Stimulated activated CD8-positive, alpha-beta memory T cell treated with anti-CD3 and anti-CD28 coated beads, Interleukin-12 subunit alpha, Interleukin-12 subunit beta, amount 100 ng/mL, for 1 hour (primary cell): ENCODE results near the gene AGAP5.
"Not testable (repeated sequence)": the region's sequence is repeated elsewhere in the genome, so short reads cannot be mapped to it uniquely, and the experiment has no call there.

Source experiments
- DNase-seq: peaks from one replicate; pipeline ENCODE4 v3.0.0-alpha.2; 2020; ENCODE audit warnings: low read depth

The AGAP5 gene

DNA sequence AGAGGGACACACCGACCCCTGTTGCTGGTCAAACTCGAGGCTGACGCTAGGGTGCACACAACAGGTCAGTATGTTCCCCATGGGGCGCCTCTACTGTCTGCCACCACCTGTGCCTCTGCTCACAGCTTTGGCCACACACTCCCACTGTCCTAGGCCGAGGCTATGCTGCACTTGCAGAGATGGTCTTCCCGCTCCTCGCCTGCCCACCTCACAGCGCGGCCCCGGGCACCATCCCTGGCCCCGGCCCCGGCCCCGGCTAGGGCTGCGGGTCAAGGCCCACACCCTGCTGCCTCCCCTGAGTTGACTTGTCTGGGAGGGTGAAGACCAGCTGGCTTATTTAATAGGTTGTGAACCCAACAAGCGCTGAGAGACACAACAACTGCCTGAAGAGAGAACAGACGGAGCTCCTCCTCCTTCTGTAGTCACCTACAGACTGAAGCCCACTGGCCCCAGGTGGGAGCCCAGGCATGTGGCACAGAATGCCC is at the start of gene AGAP5:
AGAP5 (minus strand) TSS at position 435 of the 485 bp plus-strand sequence; CDS start at position 81, 354 bp downstream.
- not testable (repeated sequence) for DNase-seq

DNA sequence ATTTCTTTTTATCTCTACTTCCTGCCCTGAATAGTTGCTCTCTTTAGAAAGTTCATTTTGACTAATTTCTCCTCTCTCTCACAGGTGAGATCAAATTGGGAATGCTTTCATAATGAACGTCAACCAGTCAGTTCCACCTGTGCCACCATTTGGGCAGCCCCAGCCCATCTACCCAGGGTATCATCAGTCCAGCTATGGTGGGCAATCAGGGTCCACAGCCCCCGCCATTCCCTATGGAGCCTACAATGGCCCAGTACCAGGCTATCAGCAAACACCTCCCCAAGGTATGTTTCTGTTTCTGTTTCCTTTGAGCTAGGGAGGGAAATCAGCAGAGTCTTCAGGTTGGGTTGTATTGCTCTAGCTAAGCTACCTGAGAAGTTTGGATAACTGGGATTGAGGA is 48.8 kb upstream of the AGAP5 start:
- no peak for DNase-seq

DNA sequence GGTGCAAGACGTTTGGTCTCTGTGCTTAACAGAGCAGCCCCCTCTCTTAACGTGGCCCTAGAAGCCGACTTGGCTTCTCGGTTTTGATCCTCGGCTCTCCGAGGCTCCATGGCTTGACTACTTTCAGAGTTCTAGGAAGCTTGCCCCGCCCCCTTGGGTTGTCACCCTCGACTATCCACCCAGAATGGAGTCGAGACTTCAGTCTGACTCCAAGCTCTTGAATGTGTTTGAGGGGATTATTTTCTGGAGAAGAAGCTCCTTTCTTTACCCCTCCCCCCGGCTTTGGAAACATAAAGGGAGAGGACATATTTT is 46.7 kb upstream of the AGAP5 start:
- peak; percentile 26 for DNase-seq

DNA sequence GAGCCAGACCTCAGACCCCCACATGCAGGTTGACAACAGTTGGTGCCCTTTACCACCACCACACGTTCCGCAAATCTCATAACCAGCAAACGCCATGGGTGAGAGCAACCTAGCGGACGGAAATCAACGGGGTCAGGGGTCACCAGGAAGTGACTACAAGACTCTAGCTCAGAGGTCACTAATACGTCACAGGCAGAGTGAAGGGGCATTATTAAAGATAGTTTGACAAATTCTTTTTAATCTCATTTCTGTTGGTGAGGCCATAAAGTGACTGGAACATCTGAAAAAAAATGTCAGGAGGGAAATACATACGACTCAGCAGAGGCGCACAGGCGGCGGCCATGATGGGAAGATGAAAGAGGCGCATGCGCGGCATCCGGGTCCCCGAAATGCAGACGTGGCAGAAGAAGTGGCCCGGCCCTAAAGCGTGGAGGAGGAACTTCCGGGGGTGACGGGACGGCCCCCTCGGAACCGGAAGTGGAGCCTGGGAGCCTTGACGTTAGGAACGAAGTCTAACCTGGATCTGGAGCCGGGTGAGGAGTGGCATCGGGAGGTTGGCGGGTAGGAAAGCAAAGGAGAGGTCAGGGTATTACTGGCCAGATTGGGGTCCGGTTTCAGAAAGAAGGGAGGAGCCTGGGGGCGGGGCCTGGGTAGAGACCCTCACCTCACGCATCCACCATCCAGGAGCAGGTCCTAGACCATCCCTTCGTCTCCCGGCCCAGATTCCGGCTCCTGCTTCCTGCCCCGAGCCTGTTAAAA is 46.2 kb upstream of the AGAP5 start, which contains the start of gene SEC24C:
SEC24C (plus strand) TSS at position 468 of the 759 bp plus-strand sequence. CDS start 2,461 bp downstream, outside the sequence.
- DNase-seq, result peak; percentile 95

DNA sequence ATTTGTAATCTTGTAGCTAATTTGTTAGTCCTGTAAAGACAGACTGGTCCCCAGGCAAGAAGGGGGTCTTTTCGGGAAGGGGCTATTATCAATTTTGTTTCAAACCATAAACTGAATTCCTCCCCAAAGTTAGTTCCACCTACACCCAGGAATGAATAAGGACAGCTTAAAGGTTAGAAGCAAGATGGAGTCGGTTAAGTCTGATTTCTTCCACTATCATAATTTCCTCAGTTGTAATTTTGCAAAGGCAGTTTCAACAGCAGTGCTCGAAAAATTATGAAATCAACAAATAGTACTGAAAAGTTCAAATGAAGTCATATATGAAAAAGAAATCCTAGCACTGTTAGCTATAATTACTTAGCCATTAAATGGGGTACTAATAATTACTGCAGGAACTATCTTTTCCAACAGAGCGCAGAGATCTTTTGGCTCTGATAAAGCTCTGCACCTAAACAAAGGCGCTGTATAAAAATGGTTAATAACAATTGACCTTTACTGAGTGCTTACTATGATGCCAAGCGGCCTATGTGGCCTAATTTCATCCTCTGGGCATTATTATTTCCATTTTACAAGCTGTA is 45.5 kb upstream of the AGAP5 start:
- DNase-seq, result no peak

DNA sequence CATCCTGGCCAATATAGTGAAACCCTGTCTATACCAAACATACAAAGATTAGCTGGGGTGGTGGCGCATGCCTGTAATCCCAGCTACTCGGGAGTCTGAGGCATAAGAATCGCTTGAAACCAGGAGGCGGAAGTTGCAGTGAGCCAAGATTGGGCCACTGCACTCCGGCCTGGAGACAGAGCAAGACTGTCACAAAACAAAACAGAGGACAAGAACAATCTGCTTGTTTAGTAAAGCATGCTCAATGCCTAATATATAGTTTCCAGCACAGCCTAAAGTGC is 44.5 kb upstream of the AGAP5 start:
- no peak for DNase-seq

DNA sequence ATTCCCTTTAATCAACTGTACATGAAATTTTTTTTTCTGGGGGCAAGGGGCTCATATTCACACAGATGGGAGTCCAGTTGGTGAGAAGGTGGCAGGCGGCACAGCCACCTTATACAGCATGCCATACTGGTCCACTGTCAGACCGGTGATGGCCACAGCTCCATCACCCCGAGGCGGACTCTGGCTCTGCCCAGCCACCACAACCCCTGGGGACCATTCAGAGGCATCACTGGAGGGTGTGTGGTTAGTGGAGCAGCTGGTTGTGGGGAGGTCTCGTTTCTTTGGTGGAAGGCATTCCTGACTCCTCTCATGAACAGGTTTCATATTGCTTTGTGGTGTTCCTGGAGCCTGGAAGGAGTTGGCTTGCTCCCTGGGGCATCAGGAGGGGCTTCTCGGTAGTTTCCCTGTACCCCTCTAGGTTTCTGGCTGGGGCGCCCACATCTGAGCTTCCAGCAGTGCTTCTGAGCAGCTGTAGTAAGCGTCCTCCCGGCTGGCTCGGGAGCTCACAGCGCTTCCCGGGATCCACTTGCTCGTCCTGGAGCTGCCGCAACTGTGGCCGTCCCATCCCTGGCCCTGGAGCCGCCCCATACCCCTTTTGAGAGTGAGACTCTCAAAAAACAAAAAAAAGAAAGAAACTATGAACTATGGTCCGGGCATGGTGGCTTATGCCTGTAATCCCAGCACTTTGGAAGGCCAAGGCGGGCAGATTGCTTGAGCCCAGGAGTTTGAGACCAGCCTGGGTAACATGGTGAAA is 42.8 kb upstream of the AGAP5 start:
- DNase-seq, result not testable (repeated sequence)

DNA sequence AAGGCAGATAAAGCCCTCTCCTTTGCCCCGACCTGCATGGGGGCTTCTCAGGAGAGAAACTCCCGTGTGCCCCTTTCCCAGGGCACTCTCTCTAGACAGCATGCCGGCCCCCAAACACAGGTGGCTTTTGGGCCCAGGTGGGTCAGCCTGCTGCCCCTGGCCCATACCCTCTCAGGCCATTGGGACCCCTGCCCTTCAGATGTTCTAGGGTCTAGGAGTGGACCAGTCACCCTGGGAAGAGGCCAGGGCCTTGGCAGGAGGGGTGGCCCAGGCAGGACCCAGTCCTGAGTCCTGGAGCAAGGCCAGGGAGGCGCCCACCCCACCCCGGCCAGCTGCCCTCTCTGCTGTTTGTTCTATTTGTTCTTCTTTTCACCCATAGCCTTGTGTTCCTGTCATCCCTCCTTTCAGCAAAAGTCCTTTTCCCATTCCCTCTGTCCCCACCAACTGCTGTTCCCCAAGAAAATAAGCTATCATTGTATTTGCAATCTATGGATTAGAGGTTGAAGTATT is 36.9 kb upstream of the AGAP5 start:
- DNase-seq, result no peak

DNA sequence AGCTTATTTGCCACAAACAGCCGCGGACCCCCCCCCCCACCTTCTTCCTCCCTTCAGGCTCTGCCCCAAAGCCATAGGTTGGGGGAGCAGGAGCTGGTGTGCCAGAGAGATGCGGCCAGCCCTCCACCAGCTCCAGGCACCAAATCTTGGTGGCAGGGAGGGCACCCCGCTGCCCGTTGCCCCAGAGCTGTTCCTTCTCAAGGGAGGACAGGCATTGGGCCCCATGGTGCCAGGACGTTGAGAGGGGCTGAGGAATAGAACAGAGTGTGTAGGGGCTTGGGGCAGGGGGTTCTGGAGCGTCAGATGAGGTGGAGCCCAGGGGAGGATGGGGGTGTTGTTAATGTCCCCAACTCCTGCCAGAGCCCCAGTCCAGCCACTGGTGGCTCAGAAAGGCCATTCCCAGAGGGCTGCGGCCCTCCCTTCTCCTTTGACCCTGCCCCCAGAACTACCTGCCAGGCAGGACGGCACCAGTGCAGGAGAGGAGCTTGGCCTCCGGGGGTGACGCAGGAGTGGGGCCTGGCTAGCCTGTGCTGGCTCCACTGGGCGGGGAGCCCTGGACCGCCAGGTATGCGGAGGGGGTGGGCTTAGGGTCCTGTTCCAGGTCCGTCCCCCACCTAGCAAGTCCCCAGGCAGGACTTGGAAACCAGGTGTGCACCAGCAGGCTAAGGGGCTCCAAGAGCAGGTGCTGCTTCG is 36.3 kb upstream of the AGAP5 start:
- no peak for DNase-seq

DNA sequence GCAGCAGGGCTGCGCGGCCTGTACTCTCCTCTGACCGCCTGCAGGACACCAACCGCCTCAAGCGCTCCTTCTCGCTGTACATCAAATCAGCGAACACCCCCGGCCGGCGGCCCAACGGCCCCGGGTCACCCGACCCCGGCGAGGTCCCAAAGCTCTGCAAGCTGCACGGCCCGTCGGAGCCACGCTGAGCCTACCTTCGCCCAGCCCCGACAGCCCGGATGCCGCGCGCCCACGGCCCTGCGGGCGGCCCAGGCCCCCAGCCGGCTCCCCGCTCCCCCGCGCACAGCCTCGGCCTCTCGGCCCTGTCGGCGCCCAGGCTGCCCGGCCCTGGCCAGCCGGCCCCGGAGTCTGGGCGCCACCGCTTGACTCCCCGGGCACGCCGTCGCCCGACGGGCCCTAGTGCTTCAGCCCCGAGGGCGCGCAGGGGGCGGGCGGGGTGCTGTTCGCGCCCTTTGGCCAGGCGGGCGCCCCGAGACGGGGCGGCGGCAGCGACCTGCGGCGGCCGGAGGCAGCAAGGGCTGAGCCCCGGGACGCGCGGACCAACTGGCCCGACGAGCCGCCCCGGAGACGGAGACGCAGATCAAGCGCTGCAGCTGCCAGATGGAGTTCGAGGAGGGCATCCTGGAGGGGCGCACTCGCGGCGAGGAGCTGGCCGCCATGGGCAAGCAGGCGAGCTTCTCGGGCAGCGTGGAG is 35.2 kb upstream of the AGAP5 start:
- DNase-seq, result no peak

DNA sequence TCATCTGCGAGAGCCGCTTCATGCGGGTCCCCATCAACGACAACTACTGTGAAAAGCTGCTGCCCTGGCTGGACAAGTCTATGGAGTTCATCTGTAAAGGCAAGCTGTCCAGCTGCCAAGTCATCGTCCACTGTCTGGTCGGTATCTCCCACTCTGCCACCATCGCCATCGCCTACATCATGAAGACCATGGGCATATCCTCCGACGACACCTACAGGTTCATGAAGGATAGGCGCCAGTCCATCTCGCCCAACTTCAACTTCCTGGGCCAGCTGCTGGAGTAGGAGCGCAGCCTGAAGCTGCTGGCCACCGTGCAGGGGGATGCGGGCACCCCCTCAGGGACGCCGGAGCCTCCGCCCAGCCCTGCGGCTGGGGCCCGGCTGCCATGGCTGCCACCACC is 34.5 kb upstream of the AGAP5 start:
- DNase-seq, result no peak

DNA sequence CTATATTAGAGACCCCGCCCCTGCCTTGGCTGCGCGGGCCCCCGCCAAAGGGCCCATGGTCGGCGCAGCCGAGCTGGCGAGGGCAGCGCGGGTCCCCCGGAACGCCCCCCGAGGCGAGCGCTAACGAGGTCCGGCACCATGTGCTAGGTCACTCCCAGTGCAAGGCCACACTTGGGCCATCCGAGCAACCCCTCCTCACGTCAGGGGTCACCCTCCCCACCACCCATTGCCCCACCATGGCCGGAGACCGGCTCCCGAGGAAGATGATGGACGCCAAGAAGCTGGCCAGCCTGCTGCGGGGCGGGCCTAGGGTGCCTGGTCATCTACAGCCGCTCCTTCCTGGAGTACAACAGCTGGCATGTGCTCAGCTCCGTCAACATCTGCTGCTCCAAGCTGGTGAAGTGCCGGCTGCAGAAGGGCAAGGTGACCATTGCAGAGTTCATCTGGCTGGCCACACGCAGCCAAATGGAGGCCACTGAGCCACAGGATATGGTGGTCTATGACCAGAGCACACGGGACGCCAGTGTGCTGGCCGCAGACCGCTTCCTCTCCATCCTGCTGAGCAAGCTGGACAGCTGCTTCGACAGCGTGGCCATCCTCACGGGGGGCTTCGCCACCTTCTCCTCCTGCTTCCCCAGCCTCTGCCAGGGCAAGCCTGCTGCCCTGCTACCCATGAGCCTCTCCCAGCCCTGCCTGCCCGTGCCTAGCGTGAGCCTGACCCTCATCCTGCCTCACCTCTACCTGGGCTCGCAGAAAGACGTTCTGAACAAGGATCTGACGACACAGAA is 33.9 kb upstream of the AGAP5 start:
- no peak for DNase-seq

DNA sequence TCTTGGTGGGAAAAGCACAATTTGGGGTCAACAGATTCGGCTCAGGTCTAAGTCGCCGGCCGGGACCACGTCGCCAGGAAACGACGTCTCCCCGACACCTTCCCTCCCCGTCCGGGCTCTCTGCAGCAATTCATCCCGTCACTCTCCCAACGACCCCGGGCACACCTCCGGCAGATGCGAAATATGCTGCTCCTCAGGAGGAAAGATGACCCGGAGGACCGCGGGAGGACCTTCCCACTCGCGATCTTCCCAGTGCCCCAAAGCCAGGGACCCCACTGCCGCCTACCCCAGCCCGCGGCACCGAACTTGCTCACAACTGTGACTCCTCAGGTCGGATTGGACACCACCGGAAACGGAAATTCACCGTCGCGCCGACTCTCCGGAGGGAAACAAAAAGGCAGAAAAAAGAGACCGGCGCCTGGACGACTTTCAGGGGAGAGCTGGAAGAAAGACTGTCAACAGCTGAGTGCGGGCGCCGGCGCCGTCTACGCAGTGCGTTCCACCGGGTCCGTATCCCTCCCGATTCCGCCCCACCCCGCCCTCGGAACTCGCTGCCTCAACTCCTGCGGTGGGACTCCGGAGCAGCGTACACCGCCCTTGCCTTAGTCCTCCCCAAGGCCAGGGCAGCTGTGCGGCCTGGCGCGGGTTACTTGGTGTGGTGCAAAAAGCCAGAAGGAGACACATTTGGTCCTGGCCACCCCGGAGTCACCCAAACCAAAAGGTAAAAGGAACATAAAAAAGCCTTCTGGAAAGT is 32.4 kb upstream of the AGAP5 start:
- DNase-seq, result peak; percentile 82

DNA sequence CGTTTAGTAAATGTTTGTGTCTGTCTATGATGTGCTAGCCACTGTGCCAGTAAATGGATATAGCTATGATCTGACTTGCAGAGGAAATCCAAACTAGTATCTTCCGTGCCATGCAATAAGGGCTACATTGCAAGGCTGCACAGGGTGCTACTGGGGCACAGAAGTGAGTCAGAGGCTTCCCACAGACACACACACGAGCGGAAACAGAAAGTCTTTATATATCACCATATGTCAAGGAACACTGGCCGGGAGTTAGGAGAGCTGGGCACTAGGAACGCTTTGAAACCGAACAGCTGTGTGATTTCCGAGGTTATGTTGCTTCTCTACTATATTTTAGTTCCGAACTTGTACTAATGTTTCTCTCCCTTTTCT is 31.9 kb upstream of the AGAP5 start:
- peak; percentile 12 for DNase-seq

DNA sequence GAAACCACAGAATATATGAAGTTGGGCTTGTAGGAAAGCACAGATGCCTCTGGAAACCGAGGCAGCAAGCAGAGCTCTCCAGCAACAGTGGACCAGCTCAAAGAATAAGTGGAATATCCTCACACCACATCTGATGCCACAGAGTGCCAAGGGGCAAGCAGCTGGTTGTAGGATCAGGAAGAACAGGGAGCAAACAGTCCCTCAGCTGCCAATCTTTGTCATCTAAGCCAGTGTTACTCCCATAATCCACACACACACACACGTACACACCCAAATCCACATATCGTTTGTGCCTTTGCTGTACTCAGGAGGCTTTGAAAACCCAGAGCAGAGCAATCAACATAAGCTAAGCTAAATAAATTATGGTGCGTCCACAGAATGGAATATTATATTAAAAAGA is 25.6 kb upstream of the AGAP5 start:
- DNase-seq, result no peak

DNA sequence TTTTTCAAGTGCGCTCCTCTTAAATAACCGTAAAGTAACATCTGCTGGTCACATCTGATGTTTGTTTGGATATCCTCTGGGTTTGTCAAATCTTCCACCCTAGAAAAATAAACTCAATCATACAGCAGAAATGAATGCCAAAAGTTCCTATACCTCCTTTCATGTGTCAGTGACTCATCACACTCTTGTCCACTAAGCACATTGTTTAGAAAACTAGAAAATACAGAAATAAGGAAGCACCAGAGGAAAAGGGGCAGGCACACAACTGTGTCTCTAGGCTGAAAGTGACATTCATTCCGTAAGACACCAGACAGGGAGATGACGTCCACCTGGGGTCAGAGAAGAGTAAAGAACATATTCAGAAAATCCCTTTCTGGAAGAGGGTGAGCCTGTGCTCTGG is 22.7 kb upstream of the AGAP5 start:
- DNase-seq, result not testable (repeated sequence)

DNA sequence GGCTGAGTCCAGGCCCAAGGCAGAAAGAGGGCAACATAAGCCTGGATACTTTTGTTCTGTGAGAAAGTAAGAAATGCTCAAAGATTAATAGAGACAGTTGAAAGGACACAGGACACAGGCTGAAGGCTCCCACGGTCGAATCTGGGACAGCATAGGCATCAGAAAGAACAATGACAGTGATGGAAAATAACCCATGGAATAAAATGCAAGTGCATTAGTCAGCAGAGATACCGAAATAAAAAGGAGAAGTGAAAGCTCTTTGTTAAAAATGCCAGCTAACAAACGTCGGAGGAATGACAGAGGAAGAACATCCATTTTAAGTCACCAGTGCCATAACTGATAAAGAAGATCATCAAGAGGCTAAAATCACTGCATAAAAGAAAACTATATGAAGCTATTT is 19.6 kb upstream of the AGAP5 start:
- DNase-seq, result no peak

DNA sequence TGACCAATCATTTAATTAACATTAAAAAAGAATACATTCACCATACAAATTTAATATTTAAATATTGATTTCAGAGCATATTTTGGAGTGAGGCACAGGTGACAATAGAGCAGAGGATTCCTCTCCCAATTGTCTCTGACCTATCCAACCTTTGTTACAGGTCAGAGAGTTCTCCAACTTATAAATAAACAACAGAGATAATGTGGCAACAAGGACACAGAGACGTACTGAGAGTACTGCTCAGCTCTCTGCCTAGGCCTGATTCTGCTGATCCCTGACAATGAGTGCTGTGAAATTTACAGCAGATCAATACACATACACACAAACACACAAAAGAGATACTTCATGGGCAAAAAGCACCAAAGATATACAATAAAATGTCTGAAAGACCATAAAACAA is 18.3 kb upstream of the AGAP5 start:
- DNase-seq, result no peak

DNA sequence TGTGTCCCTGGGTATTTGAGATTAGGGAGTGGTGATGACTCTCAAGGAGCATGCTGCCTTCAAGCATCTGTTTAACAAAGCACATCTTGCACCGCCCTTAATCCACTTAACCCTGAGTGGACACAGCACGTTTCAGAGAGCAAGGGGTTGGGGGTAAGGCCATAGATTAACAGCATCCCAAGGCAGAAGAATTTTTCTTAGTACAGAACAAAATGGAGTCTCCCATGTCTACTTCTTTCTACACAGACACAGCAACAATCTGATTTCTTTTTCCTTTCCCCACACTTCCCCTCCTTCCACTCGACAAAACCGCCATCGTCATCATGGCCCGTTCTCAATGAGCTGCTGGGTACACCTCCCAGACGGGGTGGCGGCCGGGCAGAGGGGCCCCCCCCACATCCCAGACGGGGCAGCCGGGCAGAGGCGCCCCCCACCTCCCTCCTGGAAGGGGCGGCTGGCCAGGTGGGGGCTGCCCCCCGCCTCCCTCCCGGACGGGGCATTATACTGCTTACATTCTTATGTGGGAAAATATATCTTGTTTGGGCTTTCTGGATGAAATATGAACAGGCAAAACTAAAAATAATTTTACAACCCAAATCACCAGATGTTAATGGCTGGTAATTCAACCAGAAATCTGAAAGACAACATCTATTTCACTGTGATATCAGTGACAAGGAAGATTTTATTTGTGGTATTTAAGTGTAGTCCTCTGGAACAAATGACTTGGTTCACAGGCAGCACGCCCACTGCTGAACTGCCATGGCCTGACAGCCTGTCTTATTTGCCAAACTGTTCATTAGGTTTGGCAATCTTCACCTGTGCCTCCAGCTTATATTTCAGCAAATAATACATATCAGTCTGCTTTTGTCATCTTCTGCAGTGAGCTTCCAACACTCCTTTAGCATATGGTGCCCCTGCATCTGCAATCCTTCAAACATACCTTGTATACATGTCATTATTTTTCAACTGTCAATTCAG is 17.6 kb upstream of the AGAP5 start:
- not testable (repeated sequence) for DNase-seq
